Nucleus accumbens (tissue), 56 donors: Measurements from ENCODE around the gene KLK5.
"Not testable (repeated sequence)": the region's sequence is repeated elsewhere in the genome, so short reads cannot be mapped to it uniquely, and the experiment has no call there.

Experiments used
- DNase-seq, 56 donors: peaks; one replicate each; lab custom pipeline; 2025; lab: John Stamatoyannopoulos, UW

Gene KLK5

GRCh38 chr19:50969810-50970209 lies 17.0 kb upstream of the KLK5 start:
- not testable (repeated sequence) for DNase-seq

GRCh38 chr19:50969413-50969760 lies 16.5 kb upstream of the KLK5 start, which contains the start of gene KLK6:
Gene KLK6 (minus strand): TSS chr19:50969591. CDS start chr19:50968104, 1,487 bp downstream.
- DNase-seq: peak in 54 of 56 donors; percentile 17 to 93 (median 81)

- peak in 6 of 56 donors; percentile 6 to 49 (median 21) for DNase-seq
Measured at GRCh38 chr19:50968716-50969412, 16.0 kb upstream of the KLK5 start.

- DNase-seq: peak in 15 of 56 donors; percentile 8 to 49 (median 24)
Measured at GRCh38 chr19:50967929-50968715, 15.3 kb upstream of the KLK5 start.

- DNase-seq: no peak
Measured at GRCh38 chr19:50964266-50964665, 11.4 kb upstream of the KLK5 start.

GRCh38 chr19:50963381-50963780 lies 10.5 kb upstream of the KLK5 start:
- no peak for DNase-seq

GRCh38 chr19:50962245-50962644 lies 9.4 kb upstream of the KLK5 start:
- DNase-seq: no peak

- DNase-seq: no peak
Measured at GRCh38 chr19:50959731-50960500, 7.1 kb upstream of the KLK5 start.

- DNase-seq: no peak
Measured at GRCh38 chr19:50957587-50957986, 4.7 kb upstream of the KLK5 start.

- DNase-seq: no peak
Measured at GRCh38 chr19:50949861-50950260, 3.0 kb downstream of the KLK5 start.

GRCh38 chr19:50947123-50947522 lies 5.7 kb downstream of the KLK5 start:
- no peak for DNase-seq

- DNase-seq: no peak
Measured at GRCh38 chr19:50944795-50945194, 8.0 kb downstream of the KLK5 start.

- DNase-seq: no peak
Measured at GRCh38 chr19:50943074-50943828, 9.6 kb downstream of the KLK5 start.

GRCh38 chr19:50939596-50939995 lies 13.2 kb downstream of the KLK5 start:
- no peak for DNase-seq

- DNase-seq: no peak
Measured at GRCh38 chr19:50933640-50934039, 19.2 kb downstream of the KLK5 start.

- DNase-seq: no peak
Measured at GRCh38 chr19:50932690-50933083, 20.2 kb downstream of the KLK5 start.

GRCh38 chr19:50932018-50932689 lies 20.7 kb downstream of the KLK5 start:
- no peak for DNase-seq

GRCh38 chr19:50931023-50931422 lies 21.8 kb downstream of the KLK5 start:
- DNase-seq: no peak

GRCh38 chr19:50928831-50929230 lies 24.0 kb downstream of the KLK5 start:
- no peak for DNase-seq

- DNase-seq: no peak
Measured at GRCh38 chr19:50926144-50926543, 26.7 kb downstream of the KLK5 start.
